ENCODE measurements around the gene PEAR1.

PEAR1 gene

GRCh38 chr1:156884560-156885184, 8.8 kb upstream of the PEAR1 start:
- no peak for DNase-seq

- no peak for DNase-seq
Observed at GRCh38 chr1:156885314-156885713, 8.2 kb upstream of the PEAR1 start.

GRCh38 chr1:156885880-156886355, 7.6 kb upstream of the PEAR1 start:
- DNase-seq, result no peak

GRCh38 chr1:156886583-156887281, 6.8 kb upstream of the PEAR1 start:
- DNase-seq, result no peak

GRCh38 chr1:156887317-156887716, 6.2 kb upstream of the PEAR1 start:
- DNase-seq, result no peak

GRCh38 chr1:156887734-156888133, 5.8 kb upstream of the PEAR1 start:
- DNase-seq, result no peak

- DNase-seq, result peak; percentile 81
Observed at GRCh38 chr1:156889802-156890580, 3.5 kb upstream of the PEAR1 start.

GRCh38 chr1:156892190-156893047, 1.1 kb upstream of the PEAR1 start:
- DNase-seq, result peak; percentile 95

- DNase-seq, result no peak
Observed at GRCh38 chr1:156894001-156894400, 483 bp downstream of the PEAR1 start.

- DNase-seq, result no peak
Observed at GRCh38 chr1:156894711-156895454, 1.4 kb downstream of the PEAR1 start.

GRCh38 chr1:156895455-156895812, 1.9 kb downstream of the PEAR1 start:
- DNase-seq, result no peak

- DNase-seq, result no peak
Observed at GRCh38 chr1:156895927-156896326, 2.4 kb downstream of the PEAR1 start.

GRCh38 chr1:156896490-156897033, 3.0 kb downstream of the PEAR1 start:
- DNase-seq, result no peak

- no peak for DNase-seq
Observed at GRCh38 chr1:156897078-156897825, 3.7 kb downstream of the PEAR1 start.

- DNase-seq, result no peak
Observed at GRCh38 chr1:156898161-156898566, 4.6 kb downstream of the PEAR1 start.

- no peak for DNase-seq
Observed at GRCh38 chr1:156898971-156899664, 5.6 kb downstream of the PEAR1 start.

- DNase-seq, result no peak
Observed at GRCh38 chr1:156899956-156900718, 6.6 kb downstream of the PEAR1 start.

GRCh38 chr1:156900896-156901589, 7.5 kb downstream of the PEAR1 start:
- no peak for DNase-seq

- no peak for DNase-seq
Observed at GRCh38 chr1:156901590-156901900, 8.0 kb downstream of the PEAR1 start.

All from activated CD8-positive, alpha-beta memory T cell treated with anti-CD3 and anti-CD28 coated beads, Interleukin-2, amount 50 U/mL, for 48 hours (primary cell).